ENCODE measurements around the gene AKAP3.

DNA sequence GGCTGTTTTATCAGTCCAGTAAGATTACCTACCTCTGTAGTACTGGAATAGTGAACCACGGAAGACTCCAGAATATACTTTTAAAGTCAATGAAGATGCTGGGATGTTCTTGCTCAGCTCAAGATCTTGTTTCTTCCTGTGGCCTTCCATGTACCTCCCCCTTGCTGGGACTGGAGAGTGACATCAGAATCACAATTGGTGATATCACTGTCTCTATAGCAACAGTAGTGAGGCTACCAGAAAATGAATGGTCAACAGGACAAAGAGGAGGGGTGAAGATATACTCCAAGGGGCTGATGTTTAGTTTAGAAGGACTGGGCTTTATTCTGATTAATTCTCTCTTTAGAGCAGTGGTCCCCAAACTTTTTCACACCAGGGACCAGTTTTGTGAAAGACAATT is 3.8 kb downstream of the AKAP3 start:
- TF ChIP-seq CTCF (IDR thresholded peaks at IDR 0.05; ENCODE audit: extremely low read depth in 1 of 2, insufficient read depth in 1 of 2, low read depth in 1 of 2, low read length in 2 of 2) (no peak), POLR2AphosphoS5 (IDR thresholded peaks at IDR 0.05; ENCODE audit: insufficient read depth, low read depth, low read length) (no peak)
